AG08396 (cell line): Measurements from ENCODE around the gene DNAJC7.
"Not testable (repeated sequence)": the region's sequence is repeated elsewhere in the genome, so short reads cannot be mapped to it uniquely, and the experiment has no call there.

Source experiments
- DNase-seq: peaks from one replicate; pipeline ENCODE4 v3.0.0; 2012; ENCODE audit warnings: low spot score, mixed read lengths

DNAJC7 gene

DNA sequence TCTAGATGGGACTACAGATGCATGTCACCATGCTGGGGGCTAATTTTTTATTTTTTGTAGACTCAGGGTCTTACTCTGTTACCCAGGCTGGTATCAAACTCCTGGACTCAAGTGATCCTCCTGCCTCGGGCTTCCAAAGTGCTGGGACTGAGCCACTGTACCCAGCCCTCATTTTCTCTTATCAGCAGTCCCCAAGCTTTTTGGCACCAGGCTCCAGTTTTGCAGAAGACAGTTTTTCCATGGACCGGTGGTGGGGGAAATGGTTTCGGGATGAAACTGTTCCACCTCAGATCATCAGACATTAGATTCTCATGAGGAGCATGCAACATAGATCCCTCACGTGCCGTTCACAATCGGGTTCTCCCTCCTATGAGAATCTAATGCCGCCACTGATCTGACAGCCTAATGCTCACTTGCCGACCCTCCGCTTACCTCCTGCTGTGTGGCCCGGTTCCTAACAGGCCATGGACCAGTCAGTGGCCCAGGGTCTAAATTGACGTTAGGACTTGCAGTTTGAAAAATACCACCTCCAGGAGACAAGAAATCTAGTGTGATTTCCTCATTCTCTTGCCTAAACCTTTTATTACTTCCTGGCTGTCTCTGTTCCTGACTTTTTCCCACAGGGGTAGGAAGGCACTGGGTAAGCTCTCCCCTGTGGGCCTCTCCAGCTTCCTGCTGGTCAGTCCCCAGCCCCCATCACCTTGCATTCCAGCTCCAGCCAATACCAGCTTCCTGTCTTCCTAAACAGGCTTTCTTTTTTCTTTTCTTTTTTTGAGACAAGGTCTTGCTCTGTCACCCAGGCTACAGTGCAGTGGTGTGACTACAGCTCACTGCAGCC is 60.0 kb downstream of the DNAJC7 start:
- DNase-seq: no peak

- no peak for DNase-seq
Observed at GRCh38 chr17:41956522-41956921, 60.7 kb downstream of the DNAJC7 start.

GRCh38 chr17:41948762-41949460 is 68.3 kb downstream of the DNAJC7 start:
- no peak for DNase-seq

DNA sequence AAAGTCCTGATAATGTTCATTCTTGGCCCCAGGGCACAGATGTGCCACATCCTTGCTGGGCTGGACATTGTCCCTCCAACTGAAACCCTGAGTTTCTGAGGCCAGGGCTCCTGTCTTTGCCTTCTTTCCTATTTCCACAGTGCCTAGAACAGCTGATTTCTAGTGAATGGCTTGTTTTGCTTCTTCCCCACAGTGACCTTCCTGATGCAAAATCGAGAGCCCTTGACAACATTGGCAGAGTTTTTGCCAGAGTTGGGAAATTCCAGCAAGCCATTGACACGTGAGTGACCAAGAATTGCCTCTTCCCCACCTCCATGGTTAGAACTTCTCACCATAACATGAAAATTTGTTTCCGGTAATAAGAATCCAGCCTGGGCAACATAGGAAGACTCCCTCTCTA is 72.3 kb downstream of the DNAJC7 start:
- no peak for DNase-seq

DNA sequence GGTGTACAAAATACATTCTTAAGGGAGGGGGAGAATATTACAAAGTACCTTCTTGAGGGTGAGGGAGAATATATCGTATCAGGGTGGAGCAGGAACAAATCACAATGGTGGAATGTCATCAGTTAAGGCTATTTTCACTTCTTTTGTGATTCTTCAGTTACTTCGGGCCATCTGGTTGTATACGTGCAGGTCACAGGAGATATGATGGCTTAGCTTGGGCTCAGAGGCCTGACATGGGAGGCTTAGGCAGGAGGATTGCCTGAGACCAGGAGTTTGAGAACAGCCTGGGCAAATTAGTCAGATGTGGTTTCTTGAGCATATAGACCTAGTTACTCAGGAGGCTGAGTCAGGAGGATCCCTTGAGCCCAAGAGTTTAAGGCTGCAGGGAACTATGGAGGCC is 73.7 kb downstream of the DNAJC7 start:
- no peak for DNase-seq

DNA sequence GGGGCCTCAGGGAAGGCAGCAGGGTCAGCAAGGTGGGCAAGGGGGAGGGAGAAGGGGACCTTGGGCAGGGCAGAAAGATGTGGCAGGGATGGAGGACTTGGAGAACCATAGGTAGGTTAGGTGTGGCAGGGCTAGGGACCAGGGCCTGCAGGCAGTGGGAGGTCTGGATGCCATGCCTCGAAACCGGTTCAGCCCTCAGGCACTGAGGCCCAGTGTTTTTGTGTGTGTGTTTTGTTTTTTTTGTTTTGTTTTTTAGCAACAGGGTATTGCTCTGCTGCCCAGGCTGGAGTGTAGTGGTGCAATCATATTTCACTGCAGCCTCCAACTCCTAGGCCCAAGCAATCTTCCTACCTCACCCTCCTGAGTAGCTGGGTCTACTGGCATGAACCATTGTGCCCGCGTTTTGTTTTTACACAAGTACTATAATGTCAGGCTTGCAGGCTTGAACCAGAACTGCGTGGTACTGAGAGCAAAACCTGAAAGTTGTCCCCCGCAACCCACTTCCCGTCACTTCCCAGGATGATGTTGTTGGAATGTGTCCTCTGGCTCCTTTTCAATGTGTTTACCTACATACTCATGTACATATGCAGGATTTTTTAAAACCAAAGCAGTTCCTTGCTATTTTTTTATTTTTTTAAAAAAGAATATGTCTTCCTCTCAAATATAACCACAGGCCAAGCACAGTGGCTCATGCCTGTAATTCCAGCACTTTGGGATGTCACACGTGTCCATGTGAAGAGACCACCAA is 74.4 kb downstream of the DNAJC7 start:
- DNase-seq: no peak

- no peak for DNase-seq
Observed at GRCh38 chr17:41941168-41941567, 76.1 kb downstream of the DNAJC7 start.

DNA sequence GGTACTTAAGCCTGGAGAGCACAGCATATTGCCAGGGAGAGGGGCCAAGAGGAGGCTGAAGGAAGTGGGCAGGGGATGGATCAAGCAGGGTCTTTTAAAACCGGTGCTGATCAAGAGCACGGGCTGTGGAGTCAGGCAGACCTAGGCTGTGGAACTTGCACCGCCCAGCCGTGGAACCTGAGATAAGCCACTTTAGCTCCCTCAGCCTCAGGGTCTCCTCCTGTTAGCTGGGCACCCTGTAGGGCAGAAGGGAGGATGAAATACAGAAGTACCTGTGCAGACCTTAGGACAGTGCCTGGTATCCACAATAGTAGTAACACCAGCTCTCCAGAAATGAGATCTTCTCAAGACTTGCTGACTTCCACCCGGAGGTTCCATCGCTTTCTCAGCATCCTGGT is 77.5 kb downstream of the DNAJC7 start:
- DNase-seq: no peak

- no peak for DNase-seq
Observed at GRCh38 chr17:41939044-41939692, 78.1 kb downstream of the DNAJC7 start.

DNA sequence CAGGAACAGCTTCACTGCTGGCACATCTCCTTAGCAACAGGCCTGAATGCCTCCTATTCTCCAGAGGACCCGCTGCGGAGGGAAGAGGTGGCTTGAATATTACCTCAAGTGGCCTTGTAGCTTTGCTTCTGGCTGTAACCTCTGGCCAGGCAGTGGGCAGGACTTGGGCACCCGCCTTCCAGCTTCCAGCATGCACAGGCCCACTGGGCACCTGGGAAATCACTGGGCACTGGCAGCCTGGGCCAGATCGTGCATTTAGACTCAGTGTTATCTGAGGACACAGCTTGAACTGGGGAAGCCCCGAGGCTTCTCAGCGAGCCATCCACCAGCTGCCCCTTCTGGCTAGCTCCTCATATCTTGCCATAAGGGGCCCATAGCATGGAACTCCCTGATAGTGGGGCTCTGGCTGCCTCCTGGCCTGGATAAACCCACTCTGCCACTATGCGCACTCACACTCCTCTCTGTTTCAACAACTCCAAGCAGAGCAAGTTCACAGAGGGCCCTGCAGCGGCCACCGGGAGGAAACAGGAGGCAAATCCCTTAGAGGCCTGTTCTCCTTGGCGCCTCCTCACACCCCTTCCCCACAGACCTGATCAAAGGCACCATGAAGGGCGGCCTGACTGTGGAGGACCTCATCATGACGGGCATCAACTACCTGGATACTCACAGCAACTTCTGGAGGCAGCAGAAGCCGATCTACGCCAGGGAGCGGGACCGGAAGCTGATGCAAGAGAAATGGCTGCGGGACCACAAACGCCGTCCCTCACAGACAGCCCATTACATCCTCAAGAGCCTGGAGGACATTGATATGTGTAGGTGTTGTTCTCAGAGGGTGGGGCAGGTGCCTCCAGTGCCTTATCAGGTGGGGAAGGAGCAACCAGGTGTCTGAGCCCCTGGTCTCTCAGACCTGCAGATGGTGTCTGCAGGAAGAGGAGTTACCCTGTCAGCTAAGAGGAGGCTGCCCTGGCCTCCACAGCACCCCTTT is 79.0 kb downstream of the DNAJC7 start:
- DNase-seq: no peak

GRCh38 chr17:41935641-41936040 is 81.6 kb downstream of the DNAJC7 start:
- DNase-seq: no peak

GRCh38 chr17:41932816-41933389 is 84.3 kb downstream of the DNAJC7 start:
- DNase-seq: no peak

DNA sequence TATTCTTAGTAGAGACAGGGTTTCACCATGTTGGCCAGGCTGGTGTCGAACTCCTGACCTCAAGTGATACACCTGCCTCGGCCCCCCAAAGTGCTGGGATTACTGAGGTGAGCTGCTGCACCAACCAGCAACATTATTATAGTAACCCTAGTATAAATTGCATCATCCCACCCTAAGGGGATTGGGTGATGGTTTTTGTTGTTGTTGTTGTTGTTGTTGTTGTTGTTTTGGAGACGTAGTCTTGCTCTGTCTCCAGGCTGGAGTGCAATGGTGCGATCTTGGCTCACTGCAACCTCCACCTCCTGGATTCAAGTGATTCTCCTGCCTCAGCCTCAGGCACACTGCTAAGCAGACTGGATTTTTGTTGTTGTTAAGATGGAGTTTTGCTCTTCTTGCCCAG is 85.5 kb downstream of the DNAJC7 start:
- not testable (repeated sequence) for DNase-seq

DNA sequence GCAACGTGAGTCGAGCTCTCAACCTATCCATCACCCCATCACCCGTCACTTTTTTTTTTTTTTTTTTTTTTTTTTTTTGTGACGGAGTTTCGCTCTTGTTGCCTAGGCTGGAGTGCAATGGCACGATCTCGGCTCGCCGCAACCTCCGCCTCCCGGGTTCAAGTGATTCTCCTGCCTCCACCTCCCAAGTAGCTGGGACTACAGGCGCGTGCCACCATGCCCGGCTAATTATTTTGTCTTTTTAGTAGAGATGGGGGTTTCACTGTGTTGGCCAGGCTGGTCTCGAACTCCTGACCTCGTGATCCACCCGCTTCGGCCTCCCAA is 86.4 kb downstream of the DNAJC7 start:
- not testable (repeated sequence) for DNase-seq

DNA sequence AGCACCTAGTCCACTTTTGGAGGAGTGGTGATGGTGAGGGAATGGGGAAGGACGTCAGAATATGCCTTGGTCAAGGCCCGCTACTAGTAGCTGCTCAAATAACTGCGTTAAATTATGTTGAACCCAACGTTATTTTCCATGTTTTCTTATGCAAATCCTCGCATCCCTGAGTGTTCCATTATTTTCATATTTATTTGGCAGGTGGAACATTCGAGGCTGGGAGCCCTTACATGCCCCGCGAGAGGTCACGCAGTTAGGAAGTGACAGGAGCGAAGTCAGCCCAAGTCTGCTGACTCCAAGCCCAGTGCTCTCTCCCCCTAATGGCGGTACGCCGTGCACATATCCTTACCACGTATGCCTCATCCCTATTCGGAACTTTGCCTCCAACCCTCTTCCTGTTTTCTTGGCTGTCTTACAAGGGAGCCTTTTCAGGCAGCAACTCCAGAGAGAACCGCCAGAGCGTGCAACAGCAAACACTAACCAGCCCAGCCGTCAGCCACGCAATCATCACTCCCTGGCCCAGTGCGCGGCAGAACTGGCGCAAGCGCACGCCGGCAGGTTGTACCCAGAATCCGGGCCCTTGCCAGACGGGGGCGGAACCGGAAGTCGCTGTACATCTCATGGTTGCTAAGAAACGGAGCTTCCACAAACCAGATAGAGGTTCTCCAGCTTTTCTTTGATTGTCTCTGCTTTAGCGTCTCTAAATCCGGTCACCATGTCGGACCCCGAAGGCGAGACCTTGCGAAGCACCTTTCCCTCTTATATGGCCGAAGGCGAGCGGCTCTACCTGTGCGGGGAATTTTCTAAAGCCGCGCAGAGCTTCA is 87.0 kb downstream of the DNAJC7 start, which contains the start of gene ODAD4:
Gene ODAD4, plus strand, starts transcription at position 609 of the 824 bp plus-strand sequence. Its CDS starts 107 bp downstream, at position 716.
- peak; percentile 97 for DNase-seq

- DNase-seq: no peak
Observed at GRCh38 chr17:41928693-41929251, 88.5 kb downstream of the DNAJC7 start.
